Ovary (tissue), 3 donors: Measurements from ENCODE around the gene SLC25A39.

Experiments used
- CTCF ChIP-seq, 3 donors: fragments of 450-650 bp in 2 of 3; fragments of 200-600 bp in 1 of 3; IDR thresholded peaks; one replicate each; pipeline versions ENCODE4 v1.5.1 to v1.8.0; 2016 to 2022; ENCODE audit warnings: antibody characterized with exemption in 3 of 3, mild to moderate bottlenecking in 1 of 3
- EP300 ChIP-seq: sonication (generic); formaldehyde crosslinking; IDR thresholded peaks from one replicate; pipeline ENCODE4 v1.6.1; 2017; ENCODE audit warnings: antibody characterized with exemption
- POLR2A ChIP-seq: fragments of 450-650 bp; IDR thresholded peaks from one replicate; pipeline ENCODE4 v1.6.1; 2017; ENCODE audit warnings: antibody characterized with exemption, mild to moderate bottlenecking, moderate library complexity
- donor health status: DM: no; HTN: no; CAD: no.

GRCh38 chr17:44348234-44348987, 23.8 kb upstream of the SLC25A39 start:
- TF ChIP-seq CTCF (IDR thresholded peaks at IDR 0.05) (no peak), POLR2A (no peak), EP300 (no peak)
